Aorta (tissue), 5 donors: ENCODE measurements around the gene YDJC. TPM values are rescaled to one million over a fixed set of nuclear protein-coding genes. Genes with fewer than 3 reads are reported as not detected.
A peak's percentile ranks its signal among the peaks of the same experiment; 100 is the strongest.

Source experiments
- ATAC-seq: fragments of 200-7000 bp; cut with Tn5 transposase; one replicate; pipeline ENCODE4 v1.9.1; 2022; ENCODE audit warnings: moderate library complexity; ENCODE audit not compliant: low FRiP score
- DNase-seq, 2 donors: peaks; one replicate each; pipeline ENCODE4 v3.0.0-alpha.2; 2020
- H3K27ac ChIP-seq, 2 donors: one replicate each; pipeline ENCODE4 v1.5.1; 2013; ENCODE audit warnings: low read length in 2 of 2, mild to moderate bottlenecking in 2 of 2, moderate library complexity in 2 of 2, control low read depth in 1 of 2, inconsistent platforms in 1 of 2, low read depth in 1 of 2
- H3K27me3 ChIP-seq, 2 donors: one replicate each; pipeline ENCODE4 v1.6.1; 2013; ENCODE audit warnings: control low read depth in 1 of 2, low read length in 1 of 2, mild to moderate bottlenecking in 1 of 2, moderate library complexity in 1 of 2; ENCODE audit not compliant: insufficient read depth in 2 of 2, control insufficient read depth in 1 of 2
- H3K36me3 ChIP-seq, 2 donors: one replicate each; pipeline ENCODE4 v1.6.1; 2013; ENCODE audit warnings: control low read depth in 1 of 2, low read length in 1 of 2, mild to moderate bottlenecking in 1 of 2; ENCODE audit not compliant: insufficient read depth in 2 of 2, control insufficient read depth in 1 of 2
- H3K4me1 ChIP-seq, 2 donors: one replicate each; pipeline ENCODE4 v1.6.1; 2013; ENCODE audit warnings: low read length in 2 of 2, control low read depth in 1 of 2, mild to moderate bottlenecking in 1 of 2, moderate library complexity in 1 of 2; ENCODE audit not compliant: insufficient read depth in 2 of 2, control insufficient read depth in 1 of 2
- H3K4me3 ChIP-seq, 2 donors: one replicate each; pipeline ENCODE4 v1.5.1; 2013; ENCODE audit warnings: low read length in 2 of 2, control low read depth in 1 of 2, mild to moderate bottlenecking in 1 of 2
- H3K9me3 ChIP-seq: one replicate; pipeline ENCODE4 v1.6.1; 2013; ENCODE audit warnings: mild to moderate bottlenecking, low read length; ENCODE audit not compliant: control insufficient read depth
- WGBS, 2 donors: extraction: QIAGEN DNeasy Blood & Tissue Kit; methylation state at CpG; one replicate each; pipeline ENCODE4 v1.1.7; 2013; 5-methylcytosine and 5-hydroxymethylcytosine counted together
- intact Hi-C, 2 donors: fragments of 100-400 bp; cut with DNase I; formaldehyde crosslinking; loops; one replicate each; pipeline versions ENCODE4 v1.14.2 to v1.15.0; 2022
- polyA plus RNA-seq, 2 donors: library from polyadenylated mRNA; stranded (reverse); fragments of 200-250 nt; gene quantifications; one replicate each; pipeline ENCODE4 v1.2.3, GENCODE V29; 2013
- total RNA-seq, 2 donors: library from RNA; stranded (reverse); fragmentation: NEBNext Ultra II Directional; extraction: Animal tissue kit (Norgen Biotek cat#: 25700); gene quantifications; one replicate each; pipeline ENCODE4 v1.2.1, GENCODE V29; 2021
- donor health status: healthy with polysubstance abuse.
- donor health status: Bipolar disorder and iron deficiency.
- donor health status: DM: no; HTN: no; CAD: no.
- donor health status: DM: no; HTN: no; CAD: no.
- donor health status: DM: yes; HTN: yes; CAD: no.

Gene YDJC
- total and polyA plus RNA-seq, 4 donors = 9.0 to 12.0 (median 11.0) TPM

DNA sequence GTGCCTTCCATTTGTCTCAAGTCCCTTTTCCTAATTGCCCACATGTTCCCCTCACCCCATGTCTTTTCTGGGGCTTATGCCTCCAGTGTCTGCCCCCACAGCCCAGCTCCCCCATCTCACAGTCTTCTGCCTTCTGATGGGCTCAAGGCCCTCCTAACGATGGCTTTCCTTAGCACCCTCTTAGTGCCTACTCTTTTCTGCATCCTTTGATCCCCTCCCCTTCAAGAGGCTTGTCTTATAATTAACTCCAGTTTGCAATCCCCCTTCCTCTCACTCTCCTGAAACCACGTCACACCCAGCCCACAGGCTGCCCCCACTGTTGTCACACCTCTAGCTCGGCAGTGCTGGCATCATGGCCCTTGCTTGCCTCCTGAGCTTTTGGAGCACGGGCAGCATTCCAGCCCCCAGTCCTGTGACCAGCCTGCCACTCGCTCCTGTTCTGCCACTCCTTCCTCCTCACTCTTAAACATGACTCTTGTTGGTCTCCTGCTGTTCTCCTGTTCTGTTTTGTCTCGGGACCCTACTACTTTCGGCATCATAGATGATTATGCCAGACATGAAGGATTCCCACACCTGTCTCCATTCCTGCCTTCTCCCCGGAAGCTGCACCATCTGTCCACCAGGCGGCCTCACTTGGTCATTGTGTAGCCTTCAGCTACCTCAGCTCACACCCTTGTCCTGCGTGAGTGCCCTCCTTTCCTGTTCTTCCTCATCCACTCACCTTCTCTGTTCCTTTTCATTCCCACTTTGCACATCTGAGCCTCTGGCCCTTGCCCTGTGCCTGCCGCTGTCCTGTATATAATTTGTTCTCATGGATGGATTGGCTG is 36.2 kb downstream of the YDJC start:
- Histone ChIP-seq H3K9me3 (no peaks in the 10 kb centered on the region), H3K4me3 (no peak overlapping the region), H3K36me3 (peaks cover 5 to 9% of the 10 kb centered on the region in 2 donors), H3K27me3 (no peaks in the 10 kb centered on the region), H3K27ac (no peak overlapping the region), H3K4me1 (peaks cover 0 to 6% of the 10 kb centered on the region in 2 donors)
- intact Hi-C loops = no loop called here
- DNase-seq (no peak), ATAC-seq (no peak)
- 62 to 64% methylated on average over 11 of the region's 11 CpGs for WGBS, 2 donors

DNA sequence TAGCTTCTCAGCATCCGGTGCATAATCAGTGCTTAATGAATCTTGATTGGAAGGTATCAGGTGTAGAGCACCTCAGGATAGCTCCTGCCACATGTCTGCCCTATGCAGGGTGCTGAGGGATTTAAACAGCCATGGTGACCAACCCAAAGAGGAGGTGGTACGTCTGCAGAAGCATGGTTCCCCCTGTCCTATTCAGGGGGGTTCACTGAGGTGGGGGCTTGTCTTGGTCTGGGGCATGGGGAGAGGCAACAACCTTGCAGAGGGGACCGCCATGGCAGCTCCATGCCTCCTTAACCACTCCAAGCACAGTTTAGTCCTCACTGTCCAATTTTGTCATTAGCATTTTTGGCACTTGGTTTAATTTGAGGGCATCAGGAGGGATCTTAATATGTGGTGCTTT is 37.4 kb downstream of the YDJC start:
- intact Hi-C loops = no loop called here
- Histone ChIP-seq H3K27ac (no peak overlapping the region), H3K4me3 (no peak overlapping the region), H3K36me3 (peaks cover 5 to 9% of the 10 kb centered on the region in 2 donors), H3K4me1 (peaks cover 0 to 6% of the 10 kb centered on the region in 2 donors), H3K27me3 (no peaks in the 10 kb centered on the region), H3K9me3 (no peaks in the 10 kb centered on the region)
- ATAC-seq (no peak), DNase-seq (no peak)
- WGBS, 2 donors = 83 to 87% methylated on average over 3 of the region's 3 CpGs

DNA sequence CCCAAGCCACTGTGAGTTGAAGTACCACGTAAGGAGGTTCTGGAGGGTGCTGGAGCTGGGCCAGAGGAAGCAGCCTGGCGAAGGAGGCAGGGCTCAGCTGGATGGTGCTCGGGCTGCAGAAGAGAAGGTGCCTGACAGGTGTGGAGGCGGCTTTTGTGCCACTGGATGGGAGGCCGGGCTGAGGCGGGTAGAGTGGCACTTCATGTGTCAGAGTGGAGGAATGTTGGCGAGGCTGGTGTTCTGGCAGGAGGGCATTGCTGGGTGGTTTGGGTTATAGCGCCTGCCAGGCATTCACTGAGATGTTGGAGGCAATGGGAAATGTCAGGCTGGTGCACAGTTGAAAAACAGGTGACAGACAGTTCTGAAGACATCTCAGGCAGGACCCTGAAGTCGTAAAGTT is 38.1 kb downstream of the YDJC start:
- Histone ChIP-seq H3K27me3 (no peaks in the 10 kb centered on the region), H3K36me3 (peaks cover 5 to 9% of the 10 kb centered on the region in 2 donors), H3K4me1 (peaks cover 0 to 6% of the 10 kb centered on the region in 2 donors), H3K27ac (peak overlapping the region in 1 of 2 donors; percentile 53), H3K9me3 (no peaks in the 10 kb centered on the region), H3K4me3 (no peak overlapping the region)
- intact Hi-C loops = no loop called here
- WGBS, 2 donors = 1 to 8% methylated on average over 9 of the region's 9 CpGs
- ATAC-seq (peak; percentile 62), DNase-seq (peak; percentile 66 to 84)

DNA sequence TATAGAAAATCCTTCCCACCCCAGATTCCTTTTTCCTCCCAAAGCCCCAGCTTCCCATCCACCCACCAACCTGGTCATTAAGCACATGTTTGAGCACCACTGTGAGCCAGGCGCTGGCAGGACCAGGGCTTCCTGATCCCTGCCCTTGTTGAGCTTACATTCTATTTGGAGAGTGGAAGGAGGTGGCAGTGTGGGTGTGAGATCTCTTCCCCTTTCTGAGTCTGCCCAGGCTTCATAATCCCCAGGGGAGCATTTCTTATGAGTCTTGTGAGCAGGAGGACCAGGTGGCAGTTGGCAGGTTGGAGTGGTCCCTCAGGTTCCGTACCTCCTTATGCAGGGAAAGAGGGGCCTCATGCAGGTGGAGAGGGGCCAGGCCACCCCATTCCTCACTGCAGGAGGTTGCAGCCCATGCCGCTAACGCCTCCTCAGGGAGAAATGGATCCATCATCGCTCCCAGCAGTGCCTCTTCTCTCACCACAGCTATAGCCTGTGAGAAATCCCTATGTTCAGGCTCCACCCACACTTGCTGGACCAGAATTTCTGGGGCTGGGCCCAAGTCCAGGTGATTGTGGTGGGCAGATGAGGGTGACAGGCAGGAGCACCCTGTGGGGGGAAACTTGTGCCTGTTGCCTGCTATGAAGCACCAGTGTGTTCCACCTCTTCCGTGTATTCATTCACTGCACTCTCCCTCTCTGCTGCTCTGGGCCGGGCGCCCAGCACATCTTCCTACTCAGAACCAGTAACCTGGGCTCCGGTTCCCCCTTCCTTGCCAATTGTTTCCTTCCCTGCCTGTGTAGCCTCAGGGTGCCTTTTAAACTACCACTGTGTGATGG is 38.8 kb downstream of the YDJC start:
- DNase-seq (no peak), ATAC-seq (no peak)
- 53 to 61% methylated on average over 9 of the region's 9 CpGs for WGBS, 2 donors
- peaks cover 0 to 6% of the 10 kb centered on the region in 2 donors for H3K4me1 ChIP-seq
- H3K4me3 ChIP-seq = no peak overlapping the region
- no peaks in the 10 kb centered on the region for H3K9me3 ChIP-seq
- H3K36me3 ChIP-seq = peaks cover 5 to 9% of the 10 kb centered on the region in 2 donors
- H3K27me3 ChIP-seq = no peaks in the 10 kb centered on the region
- intact Hi-C loops = no loop called here
- H3K27ac ChIP-seq = peak overlapping the region in 1 of 2 donors; percentile 53

DNA sequence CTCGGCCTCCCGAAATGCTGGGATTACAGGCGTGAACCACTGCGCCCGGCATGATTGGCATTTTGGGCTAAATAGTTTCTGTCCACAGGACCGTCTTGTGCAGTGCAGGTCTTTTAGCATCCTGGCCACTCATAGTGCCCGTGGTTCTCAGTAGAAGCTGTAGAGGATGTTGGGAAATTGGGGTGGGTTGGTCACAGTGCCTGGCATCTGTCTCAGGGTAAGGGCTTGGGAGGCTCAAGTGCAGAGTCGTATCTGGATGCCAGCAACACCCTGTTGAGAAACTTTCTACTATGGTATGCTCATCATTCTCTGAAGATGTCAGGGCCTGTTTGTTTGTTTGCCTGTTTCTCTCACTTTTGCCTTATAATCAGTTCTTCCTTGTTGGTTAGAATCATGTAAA is 40.4 kb downstream of the YDJC start:
- Histone ChIP-seq H3K27ac (no peak overlapping the region), H3K27me3 (no peaks in the 10 kb centered on the region), H3K36me3 (peaks cover under 1 to 7% of the 10 kb centered on the region in 2 donors), H3K9me3 (no peaks in the 10 kb centered on the region), H3K4me3 (no peak overlapping the region), H3K4me1 (peaks cover 2 to 6% of the 10 kb centered on the region in 2 donors)
- intact Hi-C loops = no loop called here
- ATAC-seq = no peak
- 83% methylated on average over 8 of the region's 8 CpGs for WGBS, 2 donors
- DNase-seq = no peak

DNA sequence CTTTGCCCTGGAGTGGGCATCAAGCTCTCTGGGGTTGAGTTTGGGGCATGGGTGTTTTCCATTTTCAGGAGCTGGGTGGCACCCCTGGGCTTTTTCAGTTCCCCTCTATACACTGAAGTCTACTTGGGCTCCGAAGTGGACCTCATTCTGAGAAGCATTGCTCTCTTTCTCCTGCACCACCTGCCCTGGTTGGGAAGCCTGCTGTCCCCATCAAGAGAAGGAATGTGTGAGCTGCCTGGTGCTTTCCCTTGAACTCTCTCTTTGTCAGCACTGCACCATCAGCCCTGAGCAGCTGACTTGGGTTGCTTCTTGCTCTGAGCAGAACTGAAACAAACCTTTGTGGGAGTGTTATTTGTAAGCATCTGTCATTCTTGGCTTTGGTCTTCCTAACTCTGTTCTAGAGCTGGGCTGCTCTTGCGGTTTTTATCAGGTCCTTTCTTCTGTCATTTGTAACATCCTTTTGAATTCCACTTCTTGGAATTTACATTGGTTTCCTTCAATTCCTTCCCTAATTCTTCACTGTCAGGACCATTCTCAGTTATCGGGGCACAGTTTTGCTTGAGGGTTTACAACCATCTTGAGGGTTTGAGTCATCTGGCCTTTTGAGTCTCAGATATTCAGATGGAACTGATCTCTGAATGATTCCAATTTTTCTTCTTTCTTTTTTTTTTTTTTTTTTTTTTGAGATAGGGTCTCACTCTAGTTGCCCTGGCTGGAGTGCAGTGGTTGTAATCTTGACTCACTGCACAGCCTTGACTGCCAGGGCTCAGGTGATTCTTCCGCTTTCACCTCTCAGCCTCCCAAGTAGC is 41.8 kb downstream of the YDJC start:
- Histone ChIP-seq H3K36me3 (peaks cover 0 to under 1% of the 10 kb centered on the region in 2 donors), H3K27me3 (no peaks in the 10 kb centered on the region), H3K4me1 (peaks cover 2 to 6% of the 10 kb centered on the region in 2 donors), H3K27ac (no peak overlapping the region), H3K9me3 (no peaks in the 10 kb centered on the region), H3K4me3 (no peak overlapping the region)
- intact Hi-C loops = no loop called here
- 70 to 72% methylated on average over 4 of the region's 4 CpGs for WGBS, 2 donors
- ATAC-seq = no peak
- DNase-seq = no peak

- no peaks in the 10 kb centered on the region for H3K36me3 ChIP-seq
- no peak overlapping the region for H3K4me3 ChIP-seq
- no peak for DNase-seq
- no peaks in the 10 kb centered on the region for H3K9me3 ChIP-seq
- 73 to 74% methylated on average over 2 of the region's 2 CpGs for WGBS, 2 donors
- peaks cover 0 to 2% of the 10 kb centered on the region in 2 donors for H3K4me1 ChIP-seq
- H3K27me3 ChIP-seq = no peaks in the 10 kb centered on the region
- ATAC-seq = no peak
- no peak overlapping the region for H3K27ac ChIP-seq
- intact Hi-C loops = no loop called here
These were observed 44.4 kb downstream of the YDJC start for GRCh38 chr22:21585389-21585788.
